GM12892 (cell line): ENCODE measurements around the gene GPR132.

Experiments
- DNase-seq: peaks from one replicate; pipeline ENCODE4 v3.0.0; 2011; ENCODE audit not compliant: insufficient read length
- FAIRE-seq: peaks from 2 replicates; lab custom pipeline; 2011; peaks lifted over from hg19 to GRCh38; lab: Jason Lieb, UNC
- POLR2A ChIP-seq: IDR thresholded peaks from 2 replicates; pipeline ENCODE4 v1.6.1; 2011; ENCODE audit warnings: low read depth, low read length, control low read depth
- POLR2AphosphoS5 ChIP-seq: IDR thresholded peaks from 2 replicates; pipeline ENCODE4 v1.6.1; 2011; ENCODE audit warnings: low read depth, low read length, control low read depth
- TAF1 ChIP-seq: IDR thresholded peaks from 2 replicates; pipeline ENCODE4 v1.6.1; 2011; ENCODE audit warnings: low read depth, mild to moderate bottlenecking, control low read depth, low read length, borderline replicate concordance

Gene GPR132

DNA sequence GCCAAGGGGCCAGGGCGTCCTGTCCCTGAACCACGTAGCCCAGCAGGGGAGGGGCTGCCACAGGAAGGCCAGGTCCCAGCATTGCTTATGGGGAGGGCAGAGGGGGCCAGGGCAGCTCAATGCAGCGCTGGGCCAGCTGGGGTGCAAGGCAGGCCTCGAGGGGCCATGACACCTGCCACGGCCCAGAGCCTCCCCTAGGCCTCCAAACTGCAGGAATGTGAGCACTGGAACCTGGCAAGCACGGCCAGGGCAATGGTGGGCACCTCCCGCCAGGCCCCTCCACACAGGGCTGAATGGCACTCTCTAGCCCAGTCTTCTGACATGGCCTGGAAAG, 32.5 kb upstream of the GPR132 start:
- TF ChIP-seq POLR2AphosphoS5, result no peak
- no peak for TF ChIP-seq POLR2A
- no peak for TF ChIP-seq TAF1
- no peak for FAIRE-seq
- no peak for DNase-seq

DNA sequence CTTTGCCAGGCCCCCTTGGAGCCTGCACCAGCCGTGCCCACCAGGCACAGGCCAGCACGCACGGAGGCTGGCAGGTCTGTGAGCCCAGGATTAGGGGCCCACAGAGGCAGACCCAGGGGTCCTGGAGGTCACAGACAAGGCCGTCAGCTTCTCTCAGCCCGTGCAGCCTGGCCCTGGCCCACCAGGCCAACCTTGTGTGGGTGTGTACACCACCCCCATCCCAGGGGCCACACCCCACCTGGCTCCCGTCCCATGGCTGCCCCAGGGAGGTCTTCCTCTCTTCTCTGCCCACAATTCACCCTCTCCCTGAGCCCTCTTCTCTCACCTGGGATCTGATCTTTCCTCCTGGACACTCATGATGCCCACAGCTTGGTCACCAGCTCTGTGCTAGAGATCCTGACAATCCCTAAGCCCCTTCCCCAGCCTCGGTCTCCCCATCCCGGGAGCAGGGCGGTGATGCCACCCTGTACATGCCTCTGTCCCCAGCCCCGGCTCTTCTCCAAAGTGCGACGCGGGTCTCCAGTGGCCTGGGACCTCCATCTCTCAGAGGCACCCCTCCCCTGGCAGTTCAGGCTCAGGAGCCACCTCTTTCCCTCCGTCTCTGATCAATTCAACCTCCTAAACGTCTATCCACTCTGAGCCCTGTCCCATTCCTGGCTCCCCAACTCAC, 31.1 kb upstream of the GPR132 start:
- no peak for DNase-seq
- no peak for TF ChIP-seq TAF1
- no peak for FAIRE-seq

DNA sequence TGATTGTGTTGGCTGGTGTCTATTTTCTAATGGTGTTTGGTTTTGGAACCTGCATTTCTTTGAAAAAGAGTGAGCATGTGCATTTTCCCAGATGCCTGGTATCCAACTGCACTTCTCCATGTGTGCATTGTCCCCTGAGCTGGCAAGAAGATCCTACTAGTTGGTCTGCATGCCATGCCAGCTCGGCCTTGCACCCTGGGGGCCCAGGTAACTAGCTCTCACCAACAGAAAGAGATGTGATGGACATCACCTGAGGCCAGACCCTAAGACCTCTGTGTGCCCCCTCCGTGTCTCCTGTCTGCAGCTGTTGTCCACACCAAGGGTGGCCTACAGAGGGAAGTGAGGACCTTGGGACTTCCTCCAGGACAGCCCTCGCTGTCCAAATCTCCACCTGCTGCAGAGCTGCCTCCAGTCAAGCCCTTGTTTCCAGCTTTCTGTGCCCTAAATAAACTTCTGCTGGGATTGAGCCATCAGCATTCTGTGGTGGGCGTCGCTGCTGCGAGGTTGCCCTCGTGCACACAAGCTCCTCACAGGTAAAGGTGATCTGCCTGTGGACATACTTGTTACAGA, 30.1 kb upstream of the GPR132 start:
- FAIRE-seq (no peak), DNase-seq (no peak)
- TF ChIP-seq POLR2AphosphoS5 (no peak), POLR2A (no peak), TAF1 (no peak)

DNA sequence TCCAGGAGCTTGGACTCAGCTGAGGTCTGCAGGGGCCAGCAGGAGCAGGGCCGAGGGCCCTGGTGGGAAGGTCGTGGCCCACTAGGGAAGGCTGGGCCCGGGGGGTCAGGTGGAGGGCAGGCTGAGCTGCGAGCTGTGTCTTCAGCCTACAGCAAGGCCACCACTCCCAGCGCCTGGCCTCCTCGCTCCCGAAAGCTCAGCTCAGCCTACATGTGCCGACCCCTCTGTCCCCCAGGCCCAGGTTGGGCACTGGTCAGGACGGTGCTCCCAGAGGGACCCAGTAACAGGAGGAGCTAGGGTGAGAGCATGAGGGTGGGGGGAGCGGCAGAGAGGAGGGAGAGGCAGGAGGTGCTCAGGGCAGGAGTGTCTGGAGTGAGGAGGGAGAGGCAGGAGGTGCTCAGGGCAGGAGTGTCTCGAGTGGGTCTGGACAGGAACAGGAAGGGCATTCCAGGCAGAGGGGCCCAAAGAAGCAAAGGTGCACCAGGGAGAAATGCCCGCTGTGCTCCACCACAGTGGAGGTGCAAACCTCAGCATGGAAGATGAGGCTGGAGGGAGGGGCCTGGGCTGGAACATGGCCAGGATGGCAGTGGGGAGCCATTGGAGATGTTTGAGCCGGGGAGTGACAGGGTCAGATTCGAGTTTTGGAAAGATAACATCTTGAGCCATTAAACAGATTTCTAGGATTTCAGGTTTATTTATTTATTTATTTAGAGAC, 29.1 kb upstream of the GPR132 start:
- FAIRE-seq (no peak), DNase-seq (no peak)
- TF ChIP-seq POLR2AphosphoS5, result no peak
- TF ChIP-seq POLR2A, result no peak
- no peak for TF ChIP-seq TAF1

DNA sequence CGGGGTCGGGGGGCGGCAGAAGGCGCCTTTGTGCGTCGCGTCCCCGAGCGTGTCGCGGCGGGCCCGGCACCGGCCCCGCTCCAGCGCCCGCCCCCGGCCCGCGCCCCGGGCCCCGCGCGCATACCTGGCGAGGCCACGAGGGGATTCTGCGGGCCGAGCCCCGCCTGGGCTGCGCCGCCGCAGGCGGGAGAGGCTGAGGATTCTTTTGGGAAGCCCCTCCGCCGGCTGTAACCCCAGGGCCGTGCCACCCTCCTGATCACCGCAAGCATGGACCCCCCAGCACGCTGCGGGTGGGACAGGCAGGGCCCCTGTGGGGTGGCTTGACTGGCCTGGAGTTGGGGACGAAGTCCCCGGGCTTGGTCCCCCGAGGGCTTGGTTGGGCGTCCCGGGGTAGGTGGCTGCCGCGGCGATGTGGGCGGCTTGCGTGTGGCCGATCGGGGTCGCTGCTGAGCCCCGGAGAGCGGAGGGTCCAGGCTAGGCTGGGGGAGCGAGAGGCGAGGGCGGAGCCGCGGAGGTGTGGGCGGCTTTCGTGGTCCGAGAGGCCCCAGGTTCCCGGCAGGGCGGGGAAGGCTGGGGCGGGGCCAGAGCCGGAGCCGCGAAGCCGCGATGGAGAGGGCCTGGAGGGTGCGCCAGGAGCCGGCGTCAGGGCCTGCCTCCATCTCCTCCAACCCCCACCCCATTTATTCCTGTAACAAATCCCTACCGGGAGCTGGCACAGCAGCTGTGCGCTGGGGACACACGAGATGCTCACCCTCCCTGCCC, 28.4 kb upstream of the GPR132 start:
- DNase-seq, result peak; percentile 89
- TF ChIP-seq POLR2A, result no peak
- peak; percentile 78 for FAIRE-seq

DNA sequence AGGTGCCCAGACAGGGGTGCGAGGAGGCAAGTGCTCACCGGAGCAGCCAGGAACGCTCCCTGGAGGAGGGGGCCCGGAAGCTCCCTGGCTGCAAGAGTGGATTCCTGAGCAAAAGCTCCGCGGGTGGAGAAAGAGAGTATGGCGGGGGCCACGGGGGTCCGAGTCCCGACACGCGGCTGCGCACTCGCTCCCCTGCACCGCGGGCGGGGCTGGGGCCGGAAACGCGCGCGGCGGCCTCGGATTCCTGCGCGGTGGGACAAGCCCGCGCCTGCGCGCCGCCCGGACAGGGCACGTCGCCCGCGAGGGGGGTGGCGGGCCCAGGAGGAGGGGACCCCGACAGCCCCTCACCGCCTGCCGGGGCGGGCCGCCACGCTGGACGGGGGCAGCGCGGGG, 27.8 kb upstream of the GPR132 start:
- DNase-seq, result peak; percentile 69
- FAIRE-seq, result peak; percentile 87
- no peak for TF ChIP-seq POLR2A

DNA sequence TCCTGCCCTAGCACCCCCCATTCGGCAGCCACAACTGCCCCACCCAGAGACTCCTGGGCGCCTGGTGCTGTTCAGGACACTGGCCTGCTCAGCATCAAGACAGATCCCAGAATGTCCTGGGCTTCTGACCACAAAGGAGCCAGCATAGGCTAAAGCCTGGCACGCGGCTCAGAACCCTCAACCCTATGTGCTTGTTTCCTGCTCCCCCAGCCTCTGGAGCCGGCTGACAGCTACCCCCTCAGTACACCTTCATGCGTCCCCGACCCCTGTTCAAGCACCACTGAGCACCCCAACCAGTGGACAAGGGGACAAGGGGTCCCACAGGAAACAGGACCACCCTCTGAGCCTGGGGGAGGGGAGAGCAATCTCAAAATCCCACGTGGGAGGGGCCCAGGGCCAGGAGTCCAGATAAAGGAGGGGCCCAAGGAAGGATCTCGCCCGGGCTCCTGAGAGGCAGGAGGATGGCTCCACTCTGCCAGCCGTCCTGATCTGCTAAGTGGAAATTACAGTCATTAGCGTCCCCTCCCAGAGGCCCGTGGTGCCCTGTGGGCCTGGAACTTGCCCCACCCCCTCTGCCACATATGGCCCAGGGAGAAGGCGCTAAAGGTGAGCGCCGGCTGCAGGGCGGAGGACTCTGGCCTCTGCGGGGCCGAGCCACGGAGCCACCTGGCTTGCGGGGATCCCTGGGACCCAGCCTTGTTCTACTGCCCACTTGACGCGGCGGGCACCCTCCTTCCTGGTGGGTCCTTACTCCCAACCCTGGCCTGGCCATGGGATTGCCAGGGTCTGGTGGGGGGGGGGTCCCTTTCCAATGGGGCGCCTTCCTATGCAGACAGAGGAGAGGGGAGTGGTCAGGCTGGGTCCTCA, 27.2 kb upstream of the GPR132 start:
- DNase-seq (no peak), FAIRE-seq (no peak)
- TF ChIP-seq POLR2AphosphoS5 (no peak), TAF1 (no peak), POLR2A (no peak)

DNA sequence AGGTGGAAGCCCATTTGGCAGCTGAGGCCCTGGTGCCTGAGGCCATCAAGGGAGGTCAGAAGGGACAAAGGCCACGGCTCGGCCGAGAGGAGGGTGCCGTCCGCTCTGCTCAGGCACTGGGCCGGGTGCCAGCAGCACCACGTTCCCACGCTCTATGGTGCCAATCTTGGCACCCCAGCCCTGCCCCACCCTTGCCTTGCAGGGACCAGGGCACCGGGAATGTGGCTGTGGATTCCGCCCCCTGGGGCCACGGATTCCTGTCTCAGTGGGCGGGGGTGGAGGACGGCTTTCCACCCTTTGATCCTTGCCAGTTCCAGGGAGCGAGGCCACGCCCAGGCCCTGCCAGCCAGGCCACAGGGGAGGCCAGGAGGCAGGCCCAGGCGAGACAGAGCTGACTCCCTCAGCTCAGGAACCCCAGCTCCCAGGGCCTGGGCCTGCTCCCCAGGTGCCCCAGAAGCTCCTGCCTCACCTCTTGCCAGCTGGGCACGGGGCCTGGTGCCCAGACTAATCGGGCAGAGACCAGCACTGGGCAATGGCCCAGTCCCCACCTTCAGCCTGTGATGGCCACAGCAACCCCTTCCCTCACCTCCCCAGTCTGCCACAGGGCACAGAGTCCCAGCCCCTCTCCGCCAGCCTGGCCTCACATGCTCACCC, 26.4 kb upstream of the GPR132 start:
- TF ChIP-seq POLR2A (no peak), POLR2AphosphoS5 (no peak), TAF1 (no peak)
- FAIRE-seq, result no peak
- no peak for DNase-seq

DNA sequence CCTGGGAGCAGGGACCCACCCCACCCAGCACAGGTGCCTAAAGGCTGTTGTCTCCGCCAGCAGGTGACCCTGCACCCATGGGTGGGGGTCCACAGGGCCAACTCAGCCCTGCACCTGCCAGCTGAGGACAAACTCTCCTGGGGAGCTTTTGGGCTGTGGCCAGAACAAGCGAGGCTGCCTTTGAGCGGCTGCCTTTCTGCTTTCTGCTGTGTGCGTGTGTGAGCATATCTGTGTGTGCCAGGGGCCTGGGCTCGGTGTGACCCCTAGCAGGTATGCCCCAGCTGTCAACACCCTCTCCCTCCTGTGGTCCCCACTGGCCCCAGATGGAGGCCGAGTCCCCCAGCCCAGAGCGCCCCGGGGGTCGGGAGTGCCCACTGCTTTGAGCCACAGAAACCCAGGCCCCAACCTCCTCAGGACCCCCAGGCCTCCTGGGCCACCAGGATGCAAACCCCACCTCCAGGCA, 25.9 kb upstream of the GPR132 start:
- no peak for TF ChIP-seq TAF1
- TF ChIP-seq POLR2AphosphoS5, result no peak
- no peak for TF ChIP-seq POLR2A
- FAIRE-seq, result no peak
- DNase-seq, result no peak

DNA sequence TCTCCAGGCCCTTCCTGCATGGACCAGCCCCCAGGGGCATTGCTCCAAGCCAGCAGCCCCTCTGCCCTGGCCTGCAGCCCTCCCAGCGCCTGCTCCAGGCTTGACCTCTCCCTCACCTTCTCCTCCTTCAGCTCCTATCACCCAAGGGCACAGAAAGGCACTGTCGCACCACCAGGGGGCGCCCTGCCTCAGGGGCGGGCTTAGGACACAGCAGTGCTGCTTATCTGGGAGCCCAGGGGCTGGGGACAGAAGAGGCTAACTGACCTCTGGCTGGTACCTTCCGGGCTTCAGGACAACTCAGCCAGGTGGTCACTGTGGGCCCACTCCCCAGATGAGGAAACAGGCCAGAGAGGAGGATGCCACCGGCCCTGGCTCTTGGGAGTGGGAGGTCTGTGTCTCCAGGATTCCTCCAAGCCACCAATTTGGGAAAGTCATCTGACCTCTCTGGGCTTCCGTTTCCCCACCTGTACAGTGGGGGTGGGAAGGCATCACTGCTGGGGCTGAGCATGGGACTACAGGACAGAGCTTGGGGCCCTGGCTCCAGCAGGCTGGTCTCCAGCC, 25.3 kb upstream of the GPR132 start:
- FAIRE-seq (peak; percentile 87), DNase-seq (peak; percentile 71)
- no peak for TF ChIP-seq TAF1
- no peak for TF ChIP-seq POLR2A
- no peak for TF ChIP-seq POLR2AphosphoS5
